Measurements from ENCODE around the gene KLF16. TPM values are rescaled to one million over a fixed set of nuclear protein-coding genes. Genes with fewer than 3 reads are reported as not detected.

The KLF16 gene
- total RNA-seq, 2 experiments from 2014 or later, result 37.9 to 39.0 TPM

GRCh38 chr19:1865172-1866010, 2.0 kb upstream of the KLF16 start:
- Mint-ChIP-seq H3K36me3 (peaks cover 14% of the 10 kb centered on the region), H3K4me3 (peak overlapping the region; percentile 80), H3K4me1 (peaks cover 20% of the 10 kb centered on the region), H3K9me3 (no peaks in the 10 kb centered on the region), H3K27me3 (no peaks in the 10 kb centered on the region), H3K27ac (peak overlapping the region; percentile 88)
- DNase-seq, result no peak

- H3K4me3 Mint-ChIP-seq, result peak overlapping the region; percentile 80
- peaks cover 14% of the 10 kb centered on the region for H3K36me3 Mint-ChIP-seq
- H3K4me1 Mint-ChIP-seq, result peaks cover 20% of the 10 kb centered on the region
- H3K27me3 Mint-ChIP-seq, result no peaks in the 10 kb centered on the region
- DNase-seq, result peak; percentile 78
- peak overlapping the region; percentile 88 for H3K27ac Mint-ChIP-seq
- H3K9me3 Mint-ChIP-seq, result no peaks in the 10 kb centered on the region
Measured at GRCh38 chr19:1864480-1865171, 1.2 kb upstream of the KLF16 start.

- no peaks in the 10 kb centered on the region for H3K9me3 Mint-ChIP-seq
Measured at GRCh38 chr19:1863638-1864479, 480 bp upstream of the KLF16 start.

GRCh38 chr19:1862424-1863327, 703 bp downstream of the KLF16 start:
- no peaks in the 10 kb centered on the region for H3K27me3 Mint-ChIP-seq
- peak; percentile 76 for DNase-seq
- peaks cover 24% of the 10 kb centered on the region for H3K4me1 Mint-ChIP-seq

More at GRCh38 chr19:1863638-1864479, 480 bp upstream of the KLF16 start:
- Mint-ChIP-seq H3K4me1 (peaks cover 20% of the 10 kb centered on the region), H3K4me3 (peak overlapping the region; percentile 80), H3K27me3 (no peaks in the 10 kb centered on the region), H3K27ac (peak overlapping the region; percentile 88), H3K36me3 (peaks cover 13% of the 10 kb centered on the region)
- DNase-seq, result peak; percentile 97

DNA sequence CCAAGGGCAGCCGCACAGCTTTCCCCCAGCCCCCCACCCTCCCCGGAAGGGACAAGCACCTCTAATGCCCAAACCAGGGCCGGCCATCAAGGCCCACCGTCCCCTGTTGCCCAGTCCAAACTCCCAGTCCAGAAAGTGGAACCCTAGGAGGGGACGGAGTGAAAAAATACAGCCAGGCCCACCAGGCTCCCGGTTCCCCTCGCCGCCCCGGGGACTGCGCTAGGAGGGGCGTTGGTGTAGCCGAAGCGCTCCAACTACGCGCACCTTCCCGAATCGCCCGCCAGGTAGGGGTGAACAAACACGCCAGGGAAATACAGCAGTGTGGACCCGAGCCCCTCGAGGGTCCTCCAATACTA, 1.3 kb downstream of the KLF16 start:
- Mint-ChIP-seq H3K36me3 (peaks cover 9% of the 10 kb centered on the region), H3K4me1 (peaks cover 23% of the 10 kb centered on the region), H3K4me3 (peak overlapping the region; percentile 91), H3K9me3 (no peaks in the 10 kb centered on the region), H3K27ac (peak overlapping the region; percentile 91), H3K27me3 (no peaks in the 10 kb centered on the region)
- DNase-seq, result no peak

More at GRCh38 chr19:1862424-1863327, 703 bp downstream of the KLF16 start:
- Mint-ChIP-seq H3K4me3 (peak overlapping the region; percentile 91), H3K36me3 (peaks cover 11% of the 10 kb centered on the region), H3K9me3 (no peaks in the 10 kb centered on the region), H3K27ac (peak overlapping the region; percentile 91)

DNA sequence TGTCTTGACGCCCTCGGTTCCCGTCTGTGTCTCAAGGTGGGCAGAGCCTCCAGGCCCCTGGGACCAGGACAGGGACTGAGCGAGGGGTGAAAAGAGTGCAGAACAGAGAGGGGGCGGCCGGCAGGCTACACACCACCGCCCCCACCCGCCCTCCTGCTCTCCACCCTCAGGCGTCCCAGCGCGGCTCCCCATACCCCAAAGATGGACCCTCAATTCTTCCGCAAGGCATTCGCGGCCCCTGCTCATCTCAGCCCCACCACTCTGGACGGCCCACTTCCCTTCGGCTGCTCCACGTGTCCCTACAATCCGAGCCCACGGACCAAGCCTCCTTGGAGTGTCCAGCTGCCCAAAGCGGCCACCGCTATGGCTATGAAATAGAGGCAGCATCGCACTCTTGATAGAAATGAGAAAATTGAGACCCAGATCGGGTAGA, 1.8 kb downstream of the KLF16 start:
- no peaks in the 10 kb centered on the region for H3K27me3 Mint-ChIP-seq
- DNase-seq, result no peak
- H3K9me3 Mint-ChIP-seq, result no peaks in the 10 kb centered on the region
- H3K36me3 Mint-ChIP-seq, result peaks cover 6% of the 10 kb centered on the region
- peak overlapping the region; percentile 91 for H3K27ac Mint-ChIP-seq
- H3K4me3 Mint-ChIP-seq, result peak overlapping the region; percentile 91
- peaks cover 21% of the 10 kb centered on the region for H3K4me1 Mint-ChIP-seq

DNA sequence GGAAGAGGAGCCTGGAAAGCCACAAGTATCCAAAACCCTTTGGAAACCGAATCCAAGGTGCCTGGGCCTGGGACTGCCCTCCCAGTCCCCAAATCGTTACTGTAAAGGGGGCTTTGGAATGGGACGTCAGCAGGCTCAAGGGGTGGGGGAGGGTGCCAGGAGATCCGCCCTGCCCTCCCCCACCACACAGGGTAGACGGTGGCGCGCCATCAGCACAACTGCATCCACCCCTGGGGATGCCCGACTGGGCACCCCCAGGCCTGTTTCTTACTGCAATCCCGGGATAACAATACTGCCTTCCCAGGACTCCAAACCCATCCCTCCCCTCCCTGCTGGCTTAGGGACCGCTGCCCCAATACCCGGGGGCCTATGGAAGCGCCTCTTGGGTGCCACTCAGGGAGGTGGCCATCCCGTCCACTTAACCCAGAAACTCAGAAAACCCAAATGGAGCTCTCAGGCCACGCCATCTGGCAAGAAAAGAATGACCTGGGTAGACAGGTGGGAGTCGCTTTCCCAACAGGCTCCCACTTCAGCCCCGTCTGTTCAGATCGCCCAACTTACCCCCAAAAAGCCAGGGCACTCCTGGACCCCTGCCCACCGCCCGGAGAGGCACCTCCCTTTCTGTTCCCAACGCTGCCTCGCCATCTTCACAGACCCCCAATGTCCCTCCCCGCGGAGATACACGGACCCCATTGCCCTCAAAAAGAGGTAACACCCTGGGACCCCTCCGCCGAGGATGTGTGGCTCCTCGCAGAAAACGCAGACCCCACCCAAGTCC, 2.4 kb downstream of the KLF16 start:
- Mint-ChIP-seq H3K9me3 (no peaks in the 10 kb centered on the region), H3K27me3 (no peaks in the 10 kb centered on the region), H3K4me1 (peaks cover 21% of the 10 kb centered on the region), H3K27ac (peak overlapping the region; percentile 91), H3K4me3 (peak overlapping the region; percentile 91), H3K36me3 (peaks cover 6% of the 10 kb centered on the region)
- no peak for DNase-seq

- Mint-ChIP-seq H3K36me3 (peaks cover 6% of the 10 kb centered on the region), H3K27me3 (no peaks in the 10 kb centered on the region), H3K4me1 (peaks cover 25% of the 10 kb centered on the region), H3K9me3 (no peaks in the 10 kb centered on the region), H3K4me3 (peak overlapping the region; percentile 91), H3K27ac (peak overlapping the region; percentile 51)
- DNase-seq, result peak; percentile 65
Measured at GRCh38 chr19:1860042-1860775, 3.2 kb downstream of the KLF16 start.

- Mint-ChIP-seq H3K36me3 (peaks cover 6% of the 10 kb centered on the region), H3K4me3 (peak overlapping the region; percentile 11), H3K27ac (peak overlapping the region; percentile 49), H3K27me3 (no peaks in the 10 kb centered on the region), H3K4me1 (peaks cover 33% of the 10 kb centered on the region), H3K9me3 (no peaks in the 10 kb centered on the region)
- no peak for DNase-seq
Measured at GRCh38 chr19:1859331-1859781, 4.0 kb downstream of the KLF16 start.

DNA sequence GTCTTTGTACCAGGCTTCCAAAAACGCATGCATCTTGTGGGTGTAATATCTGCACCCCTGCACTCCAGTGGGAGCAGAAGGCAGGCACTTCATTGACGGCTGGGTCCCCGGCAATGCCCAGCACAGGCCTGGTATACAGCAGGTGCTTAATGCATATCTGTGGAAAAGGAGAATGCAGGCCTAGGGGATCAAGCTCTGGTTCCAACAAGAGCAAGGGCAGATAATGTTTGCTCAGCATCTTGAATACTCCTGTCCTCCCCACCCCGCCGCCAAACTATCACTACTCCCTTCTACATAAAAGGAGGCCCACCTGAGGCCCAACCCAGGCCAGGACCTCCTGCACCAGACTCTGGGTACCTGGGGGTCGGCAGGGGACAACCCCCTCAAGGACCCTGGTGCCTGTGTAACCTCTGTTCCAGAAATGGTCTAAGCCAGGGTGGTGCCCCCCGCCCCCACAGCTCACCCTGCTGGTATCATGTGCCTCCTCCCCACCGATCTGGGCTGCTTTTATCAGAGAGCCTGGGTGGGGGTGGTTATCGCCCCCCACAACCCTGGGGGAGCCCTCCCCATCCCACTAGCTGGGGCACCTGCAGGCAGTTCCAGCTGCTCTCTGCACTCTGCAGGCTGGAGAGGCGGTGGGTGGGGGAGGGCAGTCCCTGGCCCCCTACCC, 4.8 kb downstream of the KLF16 start:
- DNase-seq, result no peak

GRCh38 chr19:1857648-1858326, 5.6 kb downstream of the KLF16 start:
- Mint-ChIP-seq H3K4me1 (peaks cover 38% of the 10 kb centered on the region), H3K9me3 (no peaks in the 10 kb centered on the region)

More for the DNA sequence above, 4.8 kb downstream of the KLF16 start:
- no peaks in the 10 kb centered on the region for H3K9me3 Mint-ChIP-seq
- H3K4me1 Mint-ChIP-seq, result peaks cover 33% of the 10 kb centered on the region
- peak overlapping the region; percentile 60 for H3K27ac Mint-ChIP-seq
- H3K27me3 Mint-ChIP-seq, result no peaks in the 10 kb centered on the region
- H3K4me3 Mint-ChIP-seq, result peak overlapping the region; percentile 32
- peaks cover 6% of the 10 kb centered on the region for H3K36me3 Mint-ChIP-seq

More at GRCh38 chr19:1857648-1858326, 5.6 kb downstream of the KLF16 start:
- DNase-seq, result no peak
- H3K4me3 Mint-ChIP-seq, result peak overlapping the region; percentile 68
- no peaks in the 10 kb centered on the region for H3K27me3 Mint-ChIP-seq
- H3K36me3 Mint-ChIP-seq, result peaks cover 11% of the 10 kb centered on the region
- peak overlapping the region; percentile 75 for H3K27ac Mint-ChIP-seq

Measured in activated naive CD8-positive, alpha-beta T cell treated with anti-CD3 and anti-CD28 coated beads for 36 hours (primary cell).